HPDE6-E6E7 (cell line): ENCODE data around the gene BTG4.

Experiments used
- DNase-seq: peaks from one replicate; pipeline ENCODE4 v3.0.0; 2011; ENCODE audit warnings: missing footprints; ENCODE audit errors: extremely low spot score

Gene BTG4

DNA sequence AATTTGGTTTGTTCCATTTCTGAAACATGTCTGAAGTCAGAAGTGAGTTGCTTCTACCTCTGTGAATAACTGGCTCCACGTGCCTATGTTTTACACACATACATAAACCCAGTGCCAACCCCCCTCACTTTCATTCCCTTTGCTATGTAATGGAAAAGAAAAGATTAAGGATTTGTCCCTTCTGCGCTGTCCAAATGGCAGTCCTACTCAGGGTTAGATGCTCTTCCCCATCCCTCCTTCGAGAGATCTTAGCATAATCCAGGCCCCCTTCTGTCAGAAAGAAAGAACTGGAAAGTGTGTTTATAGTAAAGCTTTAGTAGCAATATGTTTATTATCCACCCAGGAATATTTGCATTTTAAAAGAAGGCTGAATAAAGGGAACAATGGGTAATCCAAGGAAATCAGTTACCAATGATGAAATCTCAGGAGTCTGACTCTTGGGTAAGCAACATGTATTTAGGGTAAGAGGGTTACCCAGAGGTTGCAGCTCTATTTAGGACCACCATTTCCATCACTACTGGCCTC, 25.2 kb upstream of the BTG4 start:
- DNase-seq, result no peak

DNA sequence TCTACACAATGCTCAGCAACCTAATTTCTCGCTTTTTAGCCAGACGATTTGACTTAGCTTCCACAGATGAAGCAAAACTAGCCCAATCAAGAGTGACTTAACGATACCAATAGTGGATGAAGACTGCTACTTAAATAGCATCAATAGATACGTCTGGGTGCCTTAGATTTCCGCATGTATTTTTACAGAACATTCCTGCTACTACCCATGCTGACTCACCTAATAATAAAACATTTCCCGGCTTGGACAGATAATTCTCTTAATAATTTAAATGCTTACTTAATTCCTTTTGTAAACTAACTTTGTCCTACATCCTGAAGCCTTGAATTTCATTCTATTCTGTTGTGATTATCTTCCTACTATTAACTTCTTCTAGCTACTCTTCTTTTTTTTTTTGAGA, 23.1 kb upstream of the BTG4 start:
- no peak for DNase-seq

DNA sequence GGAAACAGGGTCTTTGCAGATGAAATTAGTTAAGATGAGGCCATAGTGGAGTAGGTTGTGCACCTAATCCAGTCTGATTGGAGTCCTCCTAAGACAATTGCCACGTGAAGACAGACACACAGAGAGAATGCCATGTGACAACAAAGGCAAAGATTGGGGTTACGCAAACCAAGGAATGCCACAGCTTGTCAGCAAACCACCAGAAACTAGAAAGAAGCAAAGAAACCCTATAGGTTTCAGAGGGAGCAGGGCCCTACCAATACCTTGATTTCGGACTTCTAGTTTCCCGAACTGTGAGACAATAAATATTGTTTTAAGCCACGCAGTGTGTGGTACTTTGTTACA, 20.2 kb upstream of the BTG4 start:
- DNase-seq, result no peak

DNA sequence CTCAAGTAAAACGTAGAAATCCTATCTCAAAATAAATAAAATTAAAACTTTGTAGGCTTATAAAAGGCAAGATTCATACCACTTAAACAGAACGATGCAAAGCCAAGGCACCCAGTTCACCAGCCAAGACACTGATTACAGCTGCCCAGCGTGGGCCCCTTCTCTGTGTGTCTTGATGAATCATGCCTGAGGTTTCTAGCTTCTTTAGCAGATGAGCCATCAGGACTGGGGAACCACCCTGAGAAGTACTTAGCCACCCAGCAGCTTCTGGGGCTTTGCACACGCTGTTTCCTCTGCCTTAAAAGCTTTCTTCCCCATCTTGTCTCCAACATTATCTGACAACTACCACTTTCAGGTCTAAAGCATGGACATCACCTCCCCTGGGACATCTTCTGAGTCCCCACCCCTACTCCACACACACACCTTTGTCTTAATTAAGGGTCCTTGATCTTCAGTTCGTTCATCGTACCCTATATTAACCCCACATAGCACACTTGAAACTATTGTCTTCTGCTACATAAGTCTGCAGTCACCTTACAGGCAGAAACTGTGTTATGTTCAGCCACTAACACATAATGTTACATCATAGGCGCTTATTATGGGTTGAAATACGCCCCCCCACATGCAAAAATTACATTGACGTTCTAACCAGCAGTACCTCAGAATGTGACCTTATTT, 19.6 kb upstream of the BTG4 start:
- peak; percentile 88 for DNase-seq

DNA sequence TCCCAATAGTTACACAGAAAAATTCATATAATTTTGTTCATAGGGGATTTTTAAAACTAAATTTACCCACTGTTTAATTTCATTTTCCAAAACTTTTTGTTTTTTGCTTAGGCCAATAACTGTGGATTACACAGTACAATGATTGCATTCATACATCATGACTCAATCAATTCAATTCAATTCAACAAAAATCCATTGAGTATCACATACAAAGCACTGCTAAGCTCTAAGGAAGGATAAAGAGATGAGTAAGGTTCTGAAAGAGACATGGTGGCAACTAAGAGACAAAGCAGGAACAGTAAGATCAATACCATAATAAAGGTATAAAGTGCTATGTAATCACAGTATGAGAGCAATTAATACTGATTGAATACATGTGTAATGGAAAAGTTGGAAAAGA, 18.9 kb upstream of the BTG4 start:
- no peak for DNase-seq

DNA sequence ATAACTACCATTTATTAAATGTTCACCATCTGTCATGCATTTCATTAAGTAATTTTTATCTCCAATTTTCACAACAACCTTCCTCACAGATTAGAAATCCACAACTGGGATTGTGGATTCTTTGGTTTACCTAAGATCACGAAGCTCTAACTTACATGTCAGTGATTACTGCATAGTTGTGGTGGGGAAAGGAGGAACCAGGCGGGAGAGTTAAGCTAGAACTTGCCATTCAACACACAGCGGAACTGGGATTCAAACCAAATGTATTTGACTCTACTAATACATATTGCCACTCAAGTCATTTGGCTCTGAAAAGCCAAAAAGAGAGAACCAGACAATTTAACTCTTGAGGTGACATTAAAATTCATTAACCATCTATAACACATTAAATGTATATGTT, 17.9 kb upstream of the BTG4 start:
- DNase-seq, result no peak

DNA sequence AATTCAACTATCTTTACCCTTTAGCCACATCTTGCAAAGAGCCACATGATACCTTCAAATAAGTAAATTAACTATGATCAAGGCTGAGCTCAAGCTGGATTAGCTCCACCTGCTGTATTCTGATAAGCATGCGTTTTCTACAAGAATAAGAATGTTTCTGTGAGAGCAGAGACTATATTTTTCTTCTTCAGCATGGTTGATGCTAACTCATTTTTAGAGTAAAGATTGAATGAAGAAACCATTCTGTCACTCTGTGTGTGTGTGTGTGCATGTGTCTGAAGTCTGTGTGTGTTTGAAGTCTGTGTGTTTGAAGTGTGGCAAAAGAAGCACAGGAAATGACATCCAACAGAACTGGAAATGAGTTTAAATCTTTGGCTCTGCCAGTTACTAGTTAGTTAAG, 16.4 kb upstream of the BTG4 start:
- DNase-seq, result no peak

DNA sequence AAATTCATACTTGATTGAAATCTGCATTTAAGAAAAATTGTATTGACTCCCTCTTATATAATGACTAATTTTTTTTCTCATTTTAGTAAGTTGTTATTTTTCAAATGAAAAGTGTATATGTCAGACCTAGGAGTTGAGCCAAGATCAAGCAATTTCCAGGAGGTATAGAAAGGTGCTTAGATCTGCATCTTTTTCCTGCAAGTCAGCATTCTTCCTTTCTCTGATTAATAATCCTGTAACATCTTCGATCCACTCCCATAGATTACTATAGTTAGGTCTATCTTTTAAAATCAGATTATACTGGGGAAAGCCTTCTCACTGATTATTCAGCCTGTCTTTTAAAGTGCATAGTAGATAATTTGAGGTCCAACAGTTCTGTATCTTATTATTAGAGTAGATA, 15.1 kb upstream of the BTG4 start:
- DNase-seq, result no peak

DNA sequence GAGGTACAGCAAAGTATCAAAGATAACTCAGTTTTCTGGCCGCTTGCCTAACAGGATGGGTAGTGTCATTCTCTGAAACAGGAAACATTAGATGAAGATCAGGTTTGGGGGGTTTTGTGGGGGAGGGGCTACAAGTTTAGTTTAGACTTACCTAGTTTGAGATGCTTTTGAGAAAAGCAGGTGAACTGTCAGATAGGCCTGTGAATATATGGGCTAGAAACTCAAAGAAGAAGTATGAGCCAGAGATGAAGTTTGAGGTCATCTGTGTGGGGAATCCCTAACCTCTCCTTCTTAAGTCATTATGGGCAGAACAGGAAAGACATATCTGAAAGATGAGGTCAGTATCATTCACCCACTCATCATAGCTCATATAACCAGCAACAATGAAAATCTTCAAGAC, 14.3 kb upstream of the BTG4 start:
- peak; percentile 66 for DNase-seq

DNA sequence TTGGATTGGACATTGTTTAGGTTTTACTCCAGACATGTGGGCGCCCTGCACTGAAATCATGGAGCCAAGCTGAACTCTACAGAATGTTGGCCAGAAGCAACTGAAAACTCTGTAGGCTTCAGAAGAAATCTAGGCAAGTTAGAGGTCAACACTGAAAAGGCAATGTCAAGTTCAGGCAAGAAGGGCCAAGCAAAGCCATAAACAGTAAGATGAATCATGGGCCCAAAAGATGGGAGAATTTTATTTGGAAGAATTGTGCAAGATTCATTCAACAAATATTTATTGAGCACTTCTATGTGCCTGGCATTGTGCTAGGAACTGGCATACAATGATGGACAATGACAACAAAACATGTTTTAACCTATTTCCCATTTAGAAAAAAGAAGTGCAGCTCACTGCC, 13.3 kb upstream of the BTG4 start:
- DNase-seq, result no peak

DNA sequence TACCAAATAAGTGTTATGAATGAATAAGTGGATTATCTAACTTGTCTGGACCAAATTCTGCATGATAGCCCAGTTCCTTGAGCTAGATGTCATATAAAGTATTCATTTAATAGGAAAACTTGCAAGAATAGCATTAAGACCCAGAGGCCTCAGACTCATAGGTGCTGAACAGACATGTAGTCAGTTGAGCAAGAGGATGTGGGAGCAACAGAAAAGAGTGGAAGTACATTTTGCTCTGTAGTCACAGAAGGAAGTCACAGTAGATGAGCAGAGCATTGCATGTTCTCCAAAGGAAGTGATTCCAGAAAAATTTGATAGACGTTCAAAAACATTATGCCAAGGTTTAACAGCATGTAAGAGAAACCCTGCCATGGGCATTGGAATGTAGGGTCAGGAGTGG, 11.9 kb upstream of the BTG4 start:
- DNase-seq, result no peak

DNA sequence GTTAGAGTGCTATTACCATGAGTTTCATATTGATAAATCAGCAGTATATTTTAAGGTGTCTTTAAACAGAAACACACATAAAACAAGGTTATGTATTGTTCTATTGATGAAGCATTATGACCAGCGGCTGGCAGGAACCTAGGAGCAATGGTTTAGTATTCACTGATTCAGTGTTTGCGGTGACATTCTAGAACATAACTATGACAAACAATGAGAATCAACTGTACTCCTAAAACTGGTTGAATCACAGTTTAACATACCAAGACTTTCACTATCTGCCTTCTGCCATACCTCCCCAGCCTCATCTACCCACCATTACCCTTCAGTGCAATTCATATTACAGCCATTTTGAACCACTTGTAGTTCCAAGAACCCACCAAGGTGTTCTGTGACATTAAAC, 11.2 kb upstream of the BTG4 start:
- DNase-seq, result no peak

DNA sequence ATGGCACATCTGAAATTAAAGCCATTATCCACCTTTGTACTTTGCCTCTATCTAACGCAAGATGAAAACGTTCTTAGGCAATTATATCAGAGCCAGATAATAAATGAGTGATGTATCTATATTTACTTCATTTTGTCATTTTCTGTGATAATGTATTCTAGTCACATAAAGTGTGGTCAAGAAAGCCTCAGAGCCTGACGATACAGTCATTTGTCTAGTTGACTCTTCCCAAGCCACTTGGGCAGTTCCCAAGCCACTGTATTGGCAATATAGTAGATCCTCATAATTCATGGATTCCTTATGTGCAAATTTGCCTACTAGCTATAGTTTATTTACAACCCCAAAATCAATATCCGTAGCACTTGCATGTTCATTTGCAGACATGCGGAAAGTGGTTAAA, 10.2 kb upstream of the BTG4 start:
- DNase-seq, result no peak

DNA sequence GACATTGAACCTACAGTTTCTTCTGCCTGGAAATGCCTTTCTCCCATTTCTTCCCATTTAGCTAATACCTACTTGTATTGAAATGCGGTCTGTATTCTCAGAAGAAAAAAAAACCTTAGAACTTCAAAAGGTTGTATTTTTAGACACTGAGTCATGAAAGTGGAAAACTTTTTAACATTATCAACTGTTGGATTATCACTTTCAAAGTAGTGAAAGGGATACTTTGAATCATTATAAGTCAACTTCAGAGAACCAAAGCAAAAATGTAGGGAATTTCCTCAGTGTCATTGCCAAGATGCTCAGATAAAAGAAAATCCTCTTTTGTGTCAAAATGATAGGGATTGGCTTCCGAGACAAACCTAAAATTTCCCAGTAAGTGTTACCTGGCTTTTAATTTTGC, 8.9 kb upstream of the BTG4 start:
- DNase-seq, result no peak

DNA sequence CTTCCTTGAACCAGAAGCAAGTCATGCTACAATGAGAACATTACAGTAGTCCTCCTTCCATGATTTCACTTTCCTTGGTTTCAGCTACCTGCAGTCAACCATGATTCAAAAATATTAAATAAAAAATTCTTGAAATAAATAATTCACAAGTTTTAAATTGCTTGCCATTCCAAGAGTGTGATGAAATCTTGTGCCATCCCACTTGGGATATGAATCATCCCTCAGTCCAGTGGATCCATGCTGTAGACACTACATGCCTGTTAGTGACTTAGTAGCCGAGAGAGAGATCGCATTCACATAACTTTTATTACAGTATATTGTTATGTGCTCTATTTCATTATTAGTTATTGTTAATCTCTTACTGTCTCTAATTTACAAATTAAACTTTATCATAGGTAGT, 8.4 kb upstream of the BTG4 start:
- no peak for DNase-seq

DNA sequence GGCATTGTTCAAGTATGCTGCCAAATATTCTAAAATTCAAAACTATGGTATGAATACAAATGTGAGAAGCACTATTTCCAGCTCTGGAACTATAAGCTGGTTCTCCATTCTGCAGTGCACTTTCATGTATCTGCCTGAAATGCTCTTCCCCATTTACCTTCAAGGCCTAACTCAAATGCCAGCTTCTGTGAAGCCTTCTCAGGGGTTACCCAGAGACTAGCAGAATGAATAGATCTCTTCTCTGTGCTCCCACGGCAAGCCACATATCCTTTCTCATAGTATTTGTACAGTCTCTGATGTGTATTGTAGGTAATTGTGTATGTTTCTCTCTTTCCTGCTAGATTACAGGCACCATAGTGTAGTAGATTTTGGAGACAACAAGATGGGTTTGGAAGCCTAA, 6.5 kb upstream of the BTG4 start:
- no peak for DNase-seq

DNA sequence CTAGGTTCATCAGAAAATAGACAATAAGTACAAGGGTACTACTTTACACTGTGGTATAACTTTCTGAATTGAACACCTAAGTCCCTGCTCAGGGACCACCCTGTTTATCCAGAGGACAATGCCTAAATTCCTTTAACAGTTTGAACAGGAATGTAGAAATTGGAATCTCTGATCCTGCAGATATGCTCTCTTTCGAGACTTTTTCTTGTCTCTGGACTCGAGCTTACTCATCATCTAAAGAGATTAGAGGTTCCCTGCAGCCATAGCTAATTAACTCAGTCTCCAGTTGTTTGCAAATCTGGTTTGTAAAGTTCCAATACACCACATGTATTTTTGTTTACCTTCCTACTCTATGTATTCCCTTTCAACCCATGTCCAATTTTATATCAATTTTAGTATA, 3.4 kb upstream of the BTG4 start:
- DNase-seq, result no peak

DNA sequence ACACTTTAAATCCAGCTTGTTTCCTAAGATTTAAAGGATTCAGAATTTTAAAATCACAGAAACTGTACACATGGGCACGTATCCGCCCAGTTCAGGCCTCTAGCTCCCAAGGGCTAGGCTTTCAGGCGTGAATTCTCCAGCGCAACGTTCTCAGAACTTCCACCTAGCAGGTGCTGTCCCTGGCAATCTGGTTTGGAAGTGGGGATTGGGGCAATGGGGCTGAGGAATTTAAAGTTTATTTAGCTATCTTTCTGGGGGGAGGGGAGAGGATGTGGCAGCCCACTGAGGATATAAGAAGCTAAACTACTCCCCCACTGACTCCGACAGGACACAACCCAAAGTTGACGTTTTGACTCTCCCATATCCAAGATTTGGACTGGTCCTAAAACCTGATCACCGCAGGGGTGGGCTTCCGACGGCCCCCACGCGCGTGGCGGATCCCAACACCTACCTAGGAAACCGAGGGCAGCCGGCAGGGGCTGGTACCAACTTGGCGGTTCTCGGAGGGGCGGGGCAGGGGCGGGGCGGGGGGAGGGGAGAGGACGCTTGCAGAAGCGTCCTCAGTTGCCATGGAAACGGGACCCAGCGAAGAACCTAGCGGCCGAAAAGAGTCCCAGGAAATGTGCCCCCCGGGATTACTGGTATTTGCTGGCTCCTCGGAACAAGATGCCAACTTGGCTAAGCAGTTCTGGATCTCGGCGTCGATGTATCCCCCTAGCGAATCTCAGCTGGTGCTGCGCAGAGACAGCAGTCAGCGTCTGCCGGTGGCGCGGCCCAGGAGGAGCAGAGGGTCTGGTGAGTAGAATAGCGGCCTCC, 2.2 kb upstream of the BTG4 start, which contains the start of gene HOATZ:
Gene HOATZ (plus strand): TSS at position 563 of the 816 bp plus-strand sequence. CDS start 7 bp downstream, at position 570.
- no peak for DNase-seq

DNA sequence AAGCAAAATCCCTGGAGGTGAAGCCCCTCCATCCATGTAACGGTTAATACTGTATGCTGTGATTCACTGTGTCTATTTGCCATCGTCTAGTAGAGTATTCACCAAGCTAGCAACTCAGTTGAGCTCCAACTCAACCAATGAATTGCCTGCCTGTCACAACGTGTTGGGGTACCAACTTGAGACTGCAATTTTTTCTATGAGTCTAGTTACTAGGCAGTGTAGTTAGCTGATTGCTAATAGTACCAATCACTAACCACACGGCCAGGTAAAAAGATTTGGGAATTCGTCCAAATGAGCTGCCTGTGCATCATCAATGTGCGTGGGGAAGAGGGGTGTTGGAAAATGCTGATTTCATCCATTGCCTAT, 1.0 kb upstream of the BTG4 start:
- no peak for DNase-seq

DNA sequence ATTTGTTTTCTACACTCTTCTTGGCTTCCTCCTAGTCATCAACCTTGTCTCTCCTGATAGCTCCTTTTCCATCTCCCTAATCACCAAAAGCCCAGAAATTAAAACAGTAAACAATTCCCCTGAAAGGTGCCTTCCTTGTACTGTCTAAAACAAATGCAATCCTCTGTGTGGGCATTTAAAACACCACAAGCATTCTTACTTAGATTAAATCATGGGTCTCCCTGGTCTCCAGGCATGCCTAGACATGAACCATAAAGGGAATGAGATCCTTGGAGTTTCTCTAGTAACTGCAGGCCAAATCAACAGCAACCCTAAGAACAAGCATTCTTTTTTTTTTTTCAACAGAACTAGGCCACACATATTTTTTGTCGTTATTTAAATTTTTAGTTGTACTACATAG, 1.9 kb downstream of the BTG4 start:
- DNase-seq, result peak; percentile 69

DNA sequence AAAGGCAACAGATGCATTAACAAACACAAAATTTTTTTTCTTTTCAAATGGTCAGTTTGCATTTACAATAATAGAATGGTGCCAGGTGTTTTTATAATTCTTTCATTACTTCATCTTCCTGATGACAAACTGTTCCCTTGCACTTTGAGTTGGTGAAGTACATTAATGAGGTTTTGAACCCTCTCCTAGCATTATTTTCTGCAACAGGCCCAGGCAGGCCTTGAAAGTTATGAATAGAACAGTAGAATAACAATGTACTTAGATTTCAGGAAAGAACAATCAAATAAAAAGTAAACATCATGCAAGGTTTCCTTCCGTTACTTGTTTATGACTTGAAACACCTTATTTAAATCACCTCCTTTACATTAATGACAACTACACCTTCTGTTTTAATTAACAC, 9.6 kb downstream of the BTG4 start:
- no peak for DNase-seq

DNA sequence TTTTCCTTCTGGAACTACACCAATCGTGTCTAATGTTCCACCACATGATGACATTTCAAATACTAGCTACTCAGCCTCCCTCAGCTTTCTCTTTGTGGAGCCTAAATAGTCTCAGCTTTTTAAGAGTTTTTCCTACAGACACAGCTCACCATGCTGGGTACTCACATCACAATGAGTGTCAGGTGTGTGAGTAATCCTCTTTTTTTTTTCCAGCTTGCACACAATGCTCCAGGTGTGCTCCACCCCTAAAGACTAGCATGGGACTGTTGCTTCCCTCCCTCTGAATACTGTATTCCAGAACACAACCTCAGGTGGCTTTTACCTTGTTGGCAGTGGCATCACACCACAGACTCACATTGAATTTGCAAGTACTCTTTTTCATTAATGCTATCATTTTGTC, 11.7 kb downstream of the BTG4 start:
- DNase-seq, result peak; percentile 20

DNA sequence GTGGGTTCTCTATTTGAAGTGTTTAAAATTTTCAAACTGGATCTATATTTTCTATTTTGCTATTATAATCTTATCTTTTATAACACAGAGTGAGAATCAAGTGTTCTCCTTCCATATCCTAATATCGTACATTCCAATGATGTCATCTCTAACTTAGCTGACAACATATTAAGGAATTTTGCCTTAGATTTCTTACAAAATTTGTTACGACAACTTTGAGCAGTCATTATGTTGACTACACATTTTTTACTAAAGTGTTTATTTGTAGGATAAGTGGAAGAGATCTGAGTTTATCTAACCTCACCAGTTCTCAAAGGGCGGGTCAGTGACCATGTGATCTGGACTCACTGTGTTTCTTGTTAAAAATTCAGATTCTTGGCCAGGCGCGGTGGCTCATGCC, 12.7 kb downstream of the BTG4 start:
- DNase-seq, result no peak

DNA sequence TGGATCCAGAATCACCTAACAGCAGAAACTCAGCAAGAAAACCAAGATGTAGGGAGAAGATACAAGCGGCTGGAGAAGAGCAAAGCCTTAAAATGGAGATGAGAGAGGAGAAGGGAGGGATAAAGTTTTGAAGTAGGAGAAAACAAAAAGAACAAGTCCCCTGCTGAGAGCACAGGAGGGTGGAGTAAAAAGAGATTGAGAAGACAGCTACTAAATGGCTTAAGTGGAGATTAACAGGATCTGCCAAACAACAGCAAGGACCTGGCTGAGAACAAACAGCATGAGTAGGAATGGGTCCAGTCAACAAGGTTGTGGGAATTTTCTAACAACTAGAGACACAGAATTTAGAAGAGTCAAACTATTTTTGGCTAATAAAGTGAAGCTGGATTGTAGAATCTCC, 18.1 kb downstream of the BTG4 start:
- no peak for DNase-seq
